Measurements from ENCODE around the gene MAZ. TPM values are rescaled to one million over a fixed set of nuclear protein-coding genes. Genes with fewer than 3 reads are reported as not detected.

MAZ gene
- polyA plus RNA-seq, 1 experiment = 172 TPM

DNA sequence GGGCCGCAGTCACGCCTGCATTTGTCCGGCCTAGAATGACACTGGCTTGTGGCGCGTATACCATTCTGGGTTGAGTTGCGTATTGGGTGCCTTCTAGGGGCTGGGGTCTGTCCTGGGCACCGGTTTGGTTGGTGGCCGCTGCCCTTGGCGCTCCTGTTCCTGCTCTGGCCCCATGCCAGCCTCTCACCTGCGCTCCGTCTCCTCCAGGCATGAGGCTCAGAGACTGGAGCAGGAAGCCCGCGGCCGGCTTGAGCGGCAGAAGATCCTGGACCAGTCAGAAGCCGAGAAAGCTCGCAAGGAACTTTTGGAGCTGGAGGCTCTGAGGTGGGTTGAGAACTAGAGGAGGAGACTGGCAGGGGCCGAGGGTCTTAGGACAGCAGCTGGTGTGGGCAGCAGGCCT lies 39.3 kb downstream of the MAZ start:
- Histone ChIP-seq H3K4me3 (ENCODE audit: low read depth, low read length) (no peak overlapping the region), H3K27me3 (ENCODE audit: control insufficient read depth, insufficient read depth, low read length) (no peaks in the 10 kb centered on the region), H3K36me3 (ENCODE audit: control insufficient read depth, insufficient read depth, low read length) (peaks cover 51% of the 10 kb centered on the region)
- TF ChIP-seq CTCF (IDR thresholded peaks at IDR 0.05; ENCODE audit: insufficient read depth, low read depth, low read length) = no peak
- no peak for DNase-seq (ENCODE audit: low read depth)
- POLR2A ChIA-PET = no interaction called here
- CTCF ChIA-PET = interaction anchor here (3.9 kb wide), 1 partner anchor 21 kb away, joined by 81 read pairs; the partner anchor contains the start of gene MVP

DNA sequence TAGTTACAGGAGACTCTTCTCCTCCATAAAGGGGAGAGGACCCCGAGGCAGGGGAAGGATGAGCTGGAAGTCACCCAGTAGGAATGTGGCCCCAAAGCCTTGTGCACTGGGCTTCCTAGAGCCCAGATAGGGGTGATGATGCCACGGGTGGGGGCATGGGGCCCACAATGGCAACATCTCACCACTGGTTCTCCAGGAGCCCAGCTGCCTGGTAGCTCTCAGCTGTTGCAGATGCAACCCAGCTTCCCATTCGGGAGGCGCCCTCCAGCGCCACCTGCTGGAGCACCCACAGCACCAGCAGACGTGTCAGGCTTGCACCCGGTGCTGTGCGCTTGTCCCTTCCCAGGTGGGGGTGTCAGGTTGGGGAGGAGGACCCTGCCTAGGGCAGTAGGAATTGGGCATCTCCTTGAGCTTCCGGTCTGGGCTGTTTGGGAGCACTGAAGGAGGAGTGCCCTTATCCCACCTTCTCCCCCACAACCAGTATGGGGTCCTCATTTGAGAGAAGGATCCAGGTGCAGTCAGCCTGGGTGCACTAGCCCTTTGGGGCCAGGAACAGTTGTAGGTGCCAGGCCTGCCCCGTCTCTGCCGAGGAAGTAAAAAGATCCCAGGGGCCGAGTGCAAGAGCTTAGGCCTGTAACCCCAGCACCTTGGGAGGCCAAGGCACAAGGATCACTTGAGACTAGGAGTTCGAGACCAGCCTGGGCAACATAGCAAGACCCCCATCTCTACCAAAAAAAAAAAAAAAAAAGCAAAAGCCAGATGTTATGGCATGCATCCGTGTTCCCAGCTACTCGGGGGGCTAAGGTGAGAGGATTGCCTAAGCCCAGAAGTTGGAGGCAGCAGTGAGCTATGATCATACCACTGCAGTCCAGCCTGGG lies 42.3 kb downstream of the MAZ start:
- peak; percentile 96 for TF ChIP-seq CTCF (IDR thresholded peaks at IDR 0.05; ENCODE audit: insufficient read depth, low read depth, low read length)
- POLR2A ChIA-PET = interaction anchor here (0.6 kb wide), 1 partner anchor 20 kb away, joined by 10 read pairs; no protein-coding TSS in a partner anchor
- CTCF ChIA-PET = interaction anchor here (0.6 to 3.9 kb wide), 30 partner anchors 9 to 183 kb away, joined by 3 to 81 read pairs (median 4); partner anchors contain the start of genes ASPHD1, CDIPT, KCTD13 and KIF22
- peaks cover 37% of the 10 kb centered on the region for H3K36me3 ChIP-seq (ENCODE audit: control insufficient read depth, insufficient read depth, low read length)
- H3K4me3 ChIP-seq (ENCODE audit: low read depth, low read length) = no peak overlapping the region
- no peak for DNase-seq (ENCODE audit: low read depth)
- H3K27me3 ChIP-seq (ENCODE audit: control insufficient read depth, insufficient read depth, low read length) = no peaks in the 10 kb centered on the region

DNA sequence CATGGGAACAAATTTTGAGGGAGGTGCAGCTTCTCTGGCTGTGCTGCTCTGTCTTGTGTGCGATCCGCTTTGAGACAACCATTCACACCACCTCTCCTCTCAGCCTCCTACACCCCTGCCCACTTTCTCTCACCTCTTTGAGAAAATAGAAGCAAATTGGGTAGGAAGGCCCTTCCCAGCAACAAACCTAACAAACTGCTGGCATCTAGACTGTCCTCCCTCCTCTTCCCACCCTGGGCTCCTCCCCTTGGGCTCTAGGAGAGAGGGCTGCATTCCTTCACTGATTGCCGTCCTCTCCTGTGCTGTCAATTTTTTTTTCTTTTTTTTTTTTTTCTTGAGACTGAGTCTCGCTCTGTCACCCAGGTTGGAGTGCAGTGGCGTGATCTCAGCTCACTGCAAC lies 43.2 kb downstream of the MAZ start:
- ChIA-PET CTCF (interaction anchor here (0.6 to 3.9 kb wide), 16 partner anchors 8 to 159 kb away, joined by 3 to 81 read pairs (median 6); partner anchors contain the start of genes ASPHD1, CDIPT, MAZ and MVP), POLR2A (no interaction called here)
- H3K4me3 ChIP-seq (ENCODE audit: low read depth, low read length) = no peak overlapping the region
- H3K36me3 ChIP-seq (ENCODE audit: control insufficient read depth, insufficient read depth, low read length) = peaks cover 33% of the 10 kb centered on the region
- TF ChIP-seq CTCF (IDR thresholded peaks at IDR 0.05; ENCODE audit: insufficient read depth, low read depth, low read length) = no peak
- H3K27me3 ChIP-seq (ENCODE audit: control insufficient read depth, insufficient read depth, low read length) = no peaks in the 10 kb centered on the region
- no peak for DNase-seq (ENCODE audit: low read depth)

DNA sequence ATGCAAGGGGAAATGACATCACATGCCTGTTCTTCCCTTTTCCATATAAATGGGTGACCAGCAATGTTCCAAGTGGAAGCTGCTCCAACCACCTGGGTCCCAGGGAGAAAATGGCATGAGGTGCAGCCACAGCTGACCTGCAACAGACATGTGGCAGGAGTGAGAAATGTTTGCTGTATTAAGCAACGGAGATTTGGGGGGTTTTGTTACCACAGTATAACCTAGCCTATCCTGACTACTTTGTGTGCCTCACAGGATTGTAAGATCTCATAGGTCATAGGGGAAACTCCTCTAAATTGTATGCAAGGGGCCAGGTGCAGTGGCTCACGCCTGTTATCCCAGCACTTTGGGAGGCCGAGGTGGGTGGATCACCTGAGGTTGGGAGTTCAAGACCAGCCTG lies 44.7 kb downstream of the MAZ start:
- peaks cover 21% of the 10 kb centered on the region for H3K36me3 ChIP-seq (ENCODE audit: control insufficient read depth, insufficient read depth, low read length)
- POLR2A ChIA-PET = interaction anchor here (0.6 kb wide), 1 partner anchor 40 kb away, joined by 17 read pairs; no protein-coding TSS in a partner anchor
- H3K27me3 ChIP-seq (ENCODE audit: control insufficient read depth, insufficient read depth, low read length) = no peaks in the 10 kb centered on the region
- CTCF ChIA-PET = no interaction called here
- no peak for DNase-seq (ENCODE audit: low read depth)
- H3K4me3 ChIP-seq (ENCODE audit: low read depth, low read length) = no peak overlapping the region
- no peak for TF ChIP-seq CTCF (IDR thresholded peaks at IDR 0.05; ENCODE audit: insufficient read depth, low read depth, low read length)

DNA sequence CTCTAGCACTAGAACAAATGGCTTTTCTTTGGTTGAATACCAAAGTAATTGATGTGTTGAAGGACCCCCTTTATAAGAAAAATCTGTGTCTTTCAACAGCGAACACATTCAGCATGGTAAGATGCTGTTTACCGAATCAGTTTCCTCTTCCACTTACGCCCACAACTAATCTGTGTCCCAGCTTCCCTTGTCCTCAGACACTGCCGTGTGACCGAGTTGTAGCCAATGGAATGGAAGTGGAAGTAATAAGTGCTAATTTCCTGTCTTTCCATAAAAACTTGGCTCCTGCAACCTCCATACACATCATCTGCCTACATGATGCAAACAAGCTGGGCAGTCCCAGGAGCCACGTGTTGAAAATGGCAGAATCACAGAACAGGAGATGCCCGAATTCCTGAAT lies 46.3 kb downstream of the MAZ start:
- Histone ChIP-seq H3K36me3 (ENCODE audit: control insufficient read depth, insufficient read depth, low read length) (peaks cover 9% of the 10 kb centered on the region), H3K27me3 (ENCODE audit: control insufficient read depth, insufficient read depth, low read length) (no peaks in the 10 kb centered on the region), H3K4me3 (ENCODE audit: low read depth, low read length) (no peak overlapping the region)
- no peak for TF ChIP-seq CTCF (IDR thresholded peaks at IDR 0.05; ENCODE audit: insufficient read depth, low read depth, low read length)
- POLR2A ChIA-PET = interaction anchor here (0.5 kb wide), 1 partner anchor 15 kb away, joined by 3 read pairs; no protein-coding TSS in a partner anchor
- CTCF ChIA-PET = interaction anchor here (1.4 kb wide), 1 partner anchor 62 kb away, joined by 5 read pairs; the partner anchor contains the start of gene KIF22
- peak; percentile 44 for DNase-seq (ENCODE audit: low read depth)

All from BJ (cell line).